GM08714 (cell line): ENCODE measurements around the gene EIPR1.

Experiments used
- H3K4me3 ChIP-seq: fragments of 200-500 bp; sonication (Bioruptor generic); 2 replicates; pipeline ENCODE4 v1.5.1; 2014; ENCODE audit warnings: mild to moderate bottlenecking, low read length, inconsistent platforms
- ZNF274 ChIP-seq: IDR thresholded peaks from 2 replicates; pipeline ENCODE4 v1.6.1; 2012; ENCODE audit warnings: mild to moderate bottlenecking, low read depth, low read length

Gene EIPR1

DNA sequence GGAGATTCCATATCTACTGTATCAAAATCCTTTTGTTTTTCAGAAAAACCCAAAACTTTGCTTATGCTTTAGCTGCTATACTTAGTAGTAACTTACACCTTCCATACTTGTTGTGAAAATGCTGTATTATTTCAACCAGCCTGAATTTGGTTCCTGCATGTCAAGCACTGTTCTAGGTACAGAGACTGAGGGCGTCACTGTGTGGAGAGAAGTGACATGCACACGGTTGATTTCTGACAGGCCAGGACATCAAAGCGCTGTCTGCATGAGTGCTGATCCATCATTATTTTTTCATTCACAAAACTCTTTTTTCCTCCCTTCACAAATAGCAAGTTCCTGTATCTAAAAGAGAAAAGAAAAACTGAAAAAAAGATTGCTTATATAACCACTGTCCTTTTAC, 33.5 kb upstream of the EIPR1 start:
- no peak for TF ChIP-seq ZNF274

DNA sequence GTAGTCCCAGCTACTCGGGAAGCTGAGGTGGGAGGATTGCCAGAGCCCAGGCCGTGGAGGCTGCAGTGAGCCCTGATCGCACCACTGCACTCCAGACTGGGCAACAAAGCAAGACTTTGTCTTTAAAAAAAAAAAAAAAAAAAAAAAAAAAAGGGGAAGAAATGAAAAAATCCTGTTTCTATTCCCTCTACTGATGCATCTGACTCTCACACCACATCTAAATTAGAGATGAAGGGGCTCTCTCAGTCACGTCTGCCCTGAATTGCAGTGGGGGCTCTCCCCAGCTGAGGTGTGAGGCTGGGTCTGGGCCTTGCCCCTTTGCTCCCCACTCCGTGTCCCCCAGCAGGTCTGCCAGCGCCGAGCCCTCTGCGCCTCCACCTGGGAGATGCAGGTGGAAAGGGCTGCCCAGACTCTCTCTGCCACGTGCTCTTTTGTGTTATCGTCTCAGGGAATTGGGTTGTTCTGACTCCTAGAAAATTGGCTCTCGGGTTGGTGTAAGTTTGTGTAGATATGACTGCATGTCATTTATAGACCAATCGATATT, 32.1 kb upstream of the EIPR1 start:
- no peak for TF ChIP-seq ZNF274
- H3K4me3 ChIP-seq = no peak overlapping the region

More for the DNA sequence above, 33.5 kb upstream of the EIPR1 start:
- no peak overlapping the region for H3K4me3 ChIP-seq

DNA sequence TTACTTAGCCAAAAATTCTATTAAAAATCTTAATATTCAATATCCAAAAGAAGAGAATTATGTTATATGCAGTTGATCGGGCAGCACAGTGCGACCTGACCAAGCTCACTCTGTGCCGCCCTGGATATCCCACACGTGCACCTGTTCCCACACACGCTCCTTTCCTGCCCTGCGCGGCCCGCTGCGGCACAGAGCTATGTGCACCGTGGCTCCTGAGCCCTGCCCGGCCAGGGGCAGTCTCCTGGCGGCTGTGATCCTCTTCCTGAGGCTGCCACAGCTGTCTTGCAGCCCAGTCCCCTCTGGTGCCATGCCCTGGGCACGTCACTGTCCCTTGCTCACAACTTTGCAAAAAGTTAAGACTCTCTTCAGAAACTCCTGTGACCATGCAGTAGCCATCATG, 31.2 kb upstream of the EIPR1 start:
- H3K4me3 ChIP-seq = no peak overlapping the region
- no peak for TF ChIP-seq ZNF274

DNA sequence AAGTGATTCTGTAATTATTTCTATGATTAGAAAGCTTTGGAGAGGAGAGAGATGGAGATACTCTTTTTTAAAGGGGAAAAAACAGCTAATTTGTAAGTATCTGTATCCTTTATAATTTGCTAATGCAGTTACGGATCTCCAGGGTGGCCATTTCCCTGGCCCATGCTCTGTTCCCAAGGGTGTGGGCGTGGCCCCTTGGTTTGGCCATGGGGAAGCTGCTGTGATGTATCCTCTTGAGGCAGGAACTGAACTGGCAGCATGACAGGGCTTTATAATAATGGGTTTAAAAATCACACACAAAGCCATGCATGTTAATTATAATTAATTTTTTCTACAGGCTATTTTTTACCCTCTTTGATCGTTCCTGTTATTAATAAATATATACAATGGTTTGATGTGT, 28.9 kb upstream of the EIPR1 start:
- no peak overlapping the region for H3K4me3 ChIP-seq
- TF ChIP-seq ZNF274 = no peak

DNA sequence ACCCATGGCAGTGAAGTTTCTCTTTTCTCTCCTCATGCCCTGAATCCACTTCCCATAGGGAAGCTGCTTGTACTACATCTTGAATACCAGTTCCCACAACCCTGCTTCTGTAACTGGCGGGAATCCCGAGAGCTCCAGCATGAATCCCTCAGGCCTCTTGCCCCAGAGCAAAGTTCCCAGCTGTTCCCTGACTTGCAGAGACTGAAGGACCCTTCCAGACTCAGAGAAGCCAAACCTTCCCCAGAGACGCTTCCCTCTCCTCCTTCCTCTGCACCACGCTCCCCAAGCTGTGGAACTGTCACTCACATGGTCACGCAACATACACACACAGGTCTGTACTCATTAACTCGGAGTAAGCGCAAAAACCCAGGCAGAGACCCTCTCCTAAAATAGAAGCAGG, 28.3 kb upstream of the EIPR1 start:
- TF ChIP-seq ZNF274 = no peak

DNA sequence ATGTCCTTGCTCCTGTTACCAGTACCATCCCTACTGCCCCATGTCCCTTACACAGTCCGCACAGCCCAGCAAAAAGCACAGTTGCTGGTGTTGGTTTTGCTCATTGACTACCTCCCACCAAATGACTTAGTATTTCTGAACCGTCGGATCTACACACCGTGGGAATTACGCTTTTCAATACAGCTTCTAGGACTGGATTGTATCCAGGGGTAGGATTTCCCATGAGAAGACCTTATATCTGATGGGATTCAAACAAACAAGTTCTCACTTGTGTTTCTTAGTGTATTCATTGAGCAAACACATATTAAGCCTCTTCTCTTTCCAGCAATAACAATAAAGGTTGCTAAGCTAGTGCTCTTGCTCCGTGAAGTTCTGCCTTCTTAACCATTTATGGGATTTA, 27.7 kb upstream of the EIPR1 start:
- TF ChIP-seq ZNF274 = no peak

More for the DNA sequence above, 28.3 kb upstream of the EIPR1 start:
- H3K4me3 ChIP-seq = no peak overlapping the region

DNA sequence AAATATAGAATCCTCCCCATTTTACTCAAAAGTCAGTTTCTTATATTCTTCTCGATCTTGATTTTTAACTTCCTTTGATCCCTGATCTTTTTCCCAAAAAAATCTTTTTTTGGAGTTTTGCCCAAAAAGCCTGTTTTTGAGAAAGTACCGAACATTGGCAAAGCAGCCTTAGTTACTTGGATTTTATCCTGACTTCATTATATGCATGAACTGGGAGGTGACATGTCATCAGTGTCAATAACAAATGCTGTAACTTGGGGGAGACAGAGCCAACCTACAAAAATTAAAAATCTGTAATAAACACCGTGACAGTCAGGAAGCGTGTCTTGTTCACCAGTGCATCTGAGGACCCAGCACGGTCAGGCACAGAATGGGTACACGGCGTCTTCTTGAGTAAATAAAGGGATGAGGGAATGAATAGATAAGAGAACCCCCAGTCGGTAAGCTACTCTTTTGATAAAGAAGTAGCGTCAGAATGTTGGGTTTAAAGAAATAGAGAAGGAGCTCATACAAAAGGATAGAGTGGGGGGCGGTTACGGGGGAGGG, 26.8 kb upstream of the EIPR1 start:
- no peak overlapping the region for H3K4me3 ChIP-seq
- TF ChIP-seq ZNF274 = no peak

More for the DNA sequence above, 27.7 kb upstream of the EIPR1 start:
- no peak overlapping the region for H3K4me3 ChIP-seq

DNA sequence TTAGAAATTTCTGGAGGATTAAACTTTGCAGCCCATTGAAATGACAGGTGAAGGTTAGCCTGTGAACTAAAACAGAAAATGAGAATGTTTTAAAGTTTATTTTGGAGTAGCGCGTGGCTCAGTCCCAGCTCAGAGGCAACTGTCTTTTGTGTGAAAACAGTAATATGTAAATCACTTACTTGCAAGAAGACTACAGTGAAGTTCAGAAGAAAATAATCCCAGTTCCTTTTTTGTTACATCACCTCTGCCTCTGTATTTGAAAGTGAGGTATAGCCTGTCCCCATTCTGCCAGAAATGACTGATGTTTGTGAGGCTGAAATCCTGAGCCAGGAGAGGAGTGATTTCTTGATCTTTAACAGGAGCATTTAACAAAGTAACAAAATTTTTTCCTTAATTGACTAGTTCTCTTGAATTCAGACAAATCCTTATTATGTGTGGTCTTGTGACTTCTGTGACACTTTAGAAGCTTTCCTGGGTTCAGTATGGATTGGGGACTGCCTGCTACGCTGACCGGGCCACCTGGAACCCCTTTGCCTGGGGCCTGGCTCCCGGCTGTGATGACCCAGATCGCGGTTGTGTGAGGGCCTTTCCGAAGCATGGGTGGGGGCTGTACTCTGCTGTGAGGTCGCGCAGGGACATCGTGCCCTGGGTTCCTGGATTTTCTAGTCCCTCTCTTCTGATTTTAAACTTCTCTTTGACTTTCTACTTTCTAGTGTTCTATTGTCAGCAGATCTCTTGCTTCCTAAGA, 26.1 kb upstream of the EIPR1 start:
- no peak for TF ChIP-seq ZNF274

DNA sequence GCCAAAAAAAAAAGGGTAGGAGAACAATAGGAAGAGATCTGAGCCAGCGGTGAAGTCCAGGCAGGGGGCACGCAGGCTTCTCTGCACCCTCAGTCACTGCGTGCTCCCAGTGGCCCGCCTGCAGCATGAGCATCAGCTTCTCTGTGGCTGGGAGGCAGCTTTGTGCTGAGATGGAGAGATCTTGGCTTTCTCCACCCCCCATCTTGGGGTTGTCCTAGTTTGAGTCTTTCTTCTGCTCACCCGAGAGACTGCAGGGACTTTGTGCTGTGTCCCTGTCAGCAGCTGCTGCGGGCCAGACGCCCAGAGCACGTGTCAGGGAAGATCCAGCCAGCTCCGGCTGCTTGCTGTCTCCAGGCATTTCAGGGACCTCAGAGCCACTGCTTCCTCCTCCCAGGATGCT, 22.2 kb upstream of the EIPR1 start:
- H3K4me3 ChIP-seq = no peak overlapping the region

More for the DNA sequence above, 26.1 kb upstream of the EIPR1 start:
- no peak overlapping the region; the same call in 1 of the 2 replicates for H3K4me3 ChIP-seq

DNA sequence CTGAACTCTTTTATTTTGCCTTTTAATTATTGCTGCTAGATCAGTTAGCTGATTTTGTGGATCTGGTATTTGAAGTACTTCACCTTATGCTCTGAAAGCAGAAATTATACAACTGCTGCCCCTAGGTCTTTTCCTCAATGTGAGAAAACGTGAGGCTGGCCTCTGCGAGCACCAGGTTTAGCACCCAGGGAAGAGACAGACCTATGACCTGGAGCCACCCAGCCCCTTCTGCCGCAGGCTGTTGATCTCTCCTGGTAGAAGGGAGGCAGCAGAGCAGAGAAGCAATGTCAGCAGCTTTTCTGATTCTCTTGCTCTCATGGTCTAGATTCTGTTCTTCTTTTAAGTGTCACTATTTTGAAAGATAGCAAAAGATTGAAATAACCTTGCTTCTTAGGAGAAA, 21.8 kb upstream of the EIPR1 start:
- no peak overlapping the region for H3K4me3 ChIP-seq
- no peak for TF ChIP-seq ZNF274

More for the DNA sequence above, 22.2 kb upstream of the EIPR1 start:
- TF ChIP-seq ZNF274 = no peak

DNA sequence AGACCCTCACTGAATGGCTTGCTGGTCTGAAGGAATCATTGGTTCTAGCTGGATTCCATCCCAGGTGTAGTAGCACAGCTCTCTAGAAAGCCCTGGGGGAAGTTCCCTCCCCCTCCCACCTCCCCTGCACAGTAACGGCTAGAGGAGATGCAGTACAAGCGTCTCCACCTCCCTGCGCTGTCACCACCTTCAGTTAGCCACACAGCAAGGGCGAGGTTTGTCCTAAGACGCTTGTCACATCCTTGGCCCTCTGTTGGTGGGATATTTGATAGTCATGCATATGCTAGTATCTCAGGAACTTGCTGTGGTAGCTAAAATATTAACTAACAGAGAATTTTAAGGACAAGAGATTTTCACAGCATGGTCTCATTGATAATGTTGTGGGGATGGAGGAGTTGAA, 21.2 kb upstream of the EIPR1 start:
- H3K4me3 ChIP-seq = no peak overlapping the region
- no peak for TF ChIP-seq ZNF274

DNA sequence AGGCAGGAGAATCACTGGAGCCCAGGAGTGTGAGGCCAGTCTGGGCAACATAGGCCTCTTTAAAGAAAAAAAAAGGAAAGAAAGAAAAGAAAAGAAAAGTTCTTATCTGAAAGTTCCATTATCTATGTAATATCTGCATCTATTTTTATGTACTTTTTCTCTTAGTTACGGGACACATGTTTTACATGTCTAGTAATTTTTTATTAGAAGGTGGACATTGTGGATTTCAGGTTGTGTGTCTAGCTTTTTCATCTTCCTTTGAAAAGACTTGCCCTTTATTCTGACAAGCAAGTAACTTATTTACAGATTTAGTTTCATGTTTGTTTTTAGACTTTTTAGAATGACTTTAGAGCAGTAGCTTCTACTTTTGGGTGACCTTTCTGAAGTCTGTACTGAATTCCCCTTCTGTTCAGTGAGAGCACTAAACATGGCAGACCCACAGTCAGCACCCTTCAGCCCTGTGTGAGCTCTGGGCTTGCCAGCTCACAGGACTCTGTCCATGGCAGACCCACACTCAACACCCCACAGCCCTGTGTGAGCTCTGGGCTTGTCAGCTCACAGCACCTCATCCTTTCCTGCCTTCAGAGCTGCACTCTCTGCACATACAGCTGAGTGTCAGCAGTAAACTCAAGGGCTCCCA, 19.4 kb upstream of the EIPR1 start:
- TF ChIP-seq ZNF274 = no peak
- H3K4me3 ChIP-seq = no peak overlapping the region

DNA sequence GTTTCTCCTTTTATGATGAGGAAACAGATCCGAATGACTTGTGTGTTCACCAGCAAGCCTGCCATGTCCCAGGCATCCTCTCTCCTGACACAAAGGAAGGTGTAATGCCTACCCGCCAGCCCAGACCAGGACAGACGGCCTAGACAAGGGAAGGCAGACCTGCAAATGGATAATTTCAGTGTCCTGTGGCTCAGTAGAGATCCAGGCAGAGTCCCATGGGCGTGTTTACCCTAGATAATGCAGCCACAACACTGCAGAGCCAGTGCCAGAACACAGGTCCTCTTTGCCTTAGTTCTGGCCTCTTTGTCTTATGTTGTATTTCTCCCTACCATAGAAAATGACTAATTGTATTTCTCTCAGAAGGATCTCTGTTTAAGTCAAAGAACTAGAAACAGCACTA, 14.6 kb upstream of the EIPR1 start:
- H3K4me3 ChIP-seq = no peak overlapping the region
- no peak for TF ChIP-seq ZNF274

DNA sequence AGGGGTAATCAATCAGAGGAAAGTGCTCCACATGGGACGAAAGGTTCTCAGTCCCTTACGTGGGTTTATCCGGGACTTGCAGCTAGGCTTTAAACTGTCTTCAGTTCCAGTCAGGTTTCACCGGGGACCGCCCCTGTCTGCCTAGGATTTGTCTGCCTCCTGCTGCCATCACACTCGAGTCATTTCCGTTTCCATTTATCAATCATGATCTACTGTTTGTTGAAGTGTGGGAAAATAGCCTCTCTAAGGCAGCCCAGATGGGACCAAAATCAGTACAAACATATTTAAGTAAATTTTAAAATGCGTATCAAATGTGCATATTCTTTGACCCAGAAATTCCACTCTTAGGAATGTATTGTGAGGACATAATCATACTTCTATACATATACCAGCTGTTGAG, 12.4 kb upstream of the EIPR1 start:
- no peak for TF ChIP-seq ZNF274

DNA sequence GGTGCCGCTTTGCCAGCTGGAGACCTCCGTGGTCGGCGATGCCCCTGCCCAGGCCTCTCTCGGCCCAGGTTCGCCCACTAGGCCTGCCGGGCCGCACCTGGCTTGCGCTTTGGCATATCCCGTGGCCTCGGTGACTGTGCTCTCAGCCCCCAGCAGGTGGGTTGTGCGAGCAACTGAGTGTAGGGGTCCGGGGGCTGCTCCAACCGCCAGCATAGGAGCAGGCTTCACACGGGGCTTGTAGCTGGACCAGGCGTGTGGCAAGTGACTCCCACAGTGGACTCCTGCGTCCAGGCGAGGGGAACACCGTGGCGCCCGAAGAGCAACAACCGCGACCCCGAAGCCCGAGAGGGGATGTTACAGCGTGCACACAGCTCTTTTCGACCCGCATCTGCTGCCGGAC, 11.6 kb upstream of the EIPR1 start:
- TF ChIP-seq ZNF274 = no peak

More for the DNA sequence above, 12.4 kb upstream of the EIPR1 start:
- no peak overlapping the region for H3K4me3 ChIP-seq

More for the DNA sequence above, 11.6 kb upstream of the EIPR1 start:
- H3K4me3 ChIP-seq = no peak overlapping the region
